G401.6 (cell line): ENCODE data around the gene RBPJL.

Experiments used
- FAIRE-seq: peaks from 2 replicates; lab custom pipeline; 2012; peaks lifted over from hg19 to GRCh38; lab: Jason Lieb, UNC

The RBPJL gene

DNA sequence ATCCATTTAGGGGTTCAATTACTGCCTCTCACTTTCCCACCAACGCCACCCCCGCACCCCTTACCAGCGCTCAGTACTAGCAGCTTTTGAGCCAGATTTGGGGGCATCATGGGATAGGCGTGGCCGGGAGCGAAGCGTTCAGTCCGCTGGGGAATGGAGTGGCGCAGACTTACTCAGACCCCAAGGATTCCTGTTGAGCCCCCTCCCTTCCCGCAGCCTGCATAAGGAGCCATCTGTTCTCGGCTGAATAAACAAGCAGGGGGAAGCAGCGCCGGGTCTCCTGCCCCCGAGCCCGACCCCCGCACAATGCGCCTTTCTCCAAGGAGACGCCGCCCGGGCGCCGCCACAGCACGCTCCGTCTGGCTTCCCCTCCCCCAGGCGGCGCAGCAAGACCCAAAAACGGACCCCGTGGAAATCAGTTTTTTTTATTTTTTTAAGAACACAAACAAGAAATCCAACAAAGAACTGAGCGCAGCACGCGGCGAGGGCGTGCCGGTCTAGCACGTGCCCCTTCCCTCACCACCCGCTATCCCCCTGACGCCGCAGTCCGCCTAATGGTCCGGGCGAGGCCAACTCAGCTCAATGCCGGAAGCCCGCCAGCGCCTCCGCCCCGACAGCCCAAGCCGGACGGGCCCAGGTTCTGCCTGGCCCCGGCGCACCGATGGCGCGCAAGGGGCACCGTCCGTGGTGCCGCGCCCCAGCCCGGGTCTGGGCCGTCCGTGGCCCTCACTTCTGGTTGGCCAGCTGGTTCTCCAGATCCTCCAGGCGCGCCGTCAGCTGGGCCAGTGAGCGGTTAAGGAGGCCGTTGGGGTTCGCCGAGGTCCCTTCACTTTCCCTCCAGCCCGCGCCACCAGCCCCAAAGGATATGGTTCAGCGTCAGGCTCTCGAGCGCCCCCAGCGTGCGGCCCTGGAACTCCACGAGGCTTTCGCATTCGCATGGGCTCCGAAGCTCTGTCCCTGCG, 13.3 kb upstream of the RBPJL start:
- FAIRE-seq, result no peak

- no peak for FAIRE-seq
Observed at GRCh38 chr20:45294003-45294368, 12.7 kb upstream of the RBPJL start.

GRCh38 chr20:45294659-45295058, 12.0 kb upstream of the RBPJL start:
- no peak for FAIRE-seq

- no peak for FAIRE-seq
Observed at GRCh38 chr20:45297786-45298497, 8.7 kb upstream of the RBPJL start.

- no peak for FAIRE-seq
Observed at GRCh38 chr20:45299786-45300185, 6.9 kb upstream of the RBPJL start.

DNA sequence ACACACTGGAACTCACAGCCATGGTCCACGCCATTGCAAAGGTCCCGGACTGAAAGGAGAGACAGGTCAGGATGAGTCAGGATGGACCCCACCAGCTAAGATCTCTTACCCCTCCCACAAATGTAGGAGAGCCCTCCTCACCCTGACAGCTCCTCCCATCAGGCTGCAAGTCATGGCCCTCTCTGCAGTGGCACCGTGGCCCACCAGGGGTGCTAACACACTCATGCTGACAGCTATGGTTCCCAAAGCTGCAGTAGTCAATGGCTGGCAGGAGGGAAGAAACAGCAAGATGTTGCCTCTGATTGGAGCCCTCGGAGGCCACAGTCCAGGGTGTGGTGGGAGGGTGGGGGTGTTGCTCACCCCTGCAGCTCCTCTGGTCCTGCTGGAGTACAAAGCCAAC, 5.7 kb upstream of the RBPJL start:
- FAIRE-seq, result no peak

DNA sequence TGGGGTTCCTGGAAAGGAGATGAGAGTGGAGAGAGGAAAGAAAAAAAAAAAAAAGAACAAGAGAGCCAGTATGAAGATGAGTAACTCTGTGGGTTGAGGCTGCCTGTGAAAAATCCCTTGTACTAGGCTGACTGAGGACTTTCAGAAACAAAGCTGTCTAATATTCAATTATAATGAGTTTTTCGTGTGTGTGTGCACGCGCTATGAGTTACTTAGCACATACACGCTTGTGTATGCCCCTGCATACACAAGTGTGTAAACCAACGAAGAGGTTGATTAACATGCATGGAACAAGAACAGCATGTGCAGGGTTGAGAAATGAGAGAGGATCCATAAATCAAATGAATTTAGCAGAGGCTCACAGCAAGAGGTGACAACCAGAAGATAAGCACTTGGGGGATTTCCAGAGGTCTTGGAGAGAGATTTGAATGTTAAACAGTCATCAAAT, 4.8 kb upstream of the RBPJL start:
- FAIRE-seq, result no peak

- FAIRE-seq, result no peak
Observed at GRCh38 chr20:45303586-45304463, 2.8 kb upstream of the RBPJL start.

DNA sequence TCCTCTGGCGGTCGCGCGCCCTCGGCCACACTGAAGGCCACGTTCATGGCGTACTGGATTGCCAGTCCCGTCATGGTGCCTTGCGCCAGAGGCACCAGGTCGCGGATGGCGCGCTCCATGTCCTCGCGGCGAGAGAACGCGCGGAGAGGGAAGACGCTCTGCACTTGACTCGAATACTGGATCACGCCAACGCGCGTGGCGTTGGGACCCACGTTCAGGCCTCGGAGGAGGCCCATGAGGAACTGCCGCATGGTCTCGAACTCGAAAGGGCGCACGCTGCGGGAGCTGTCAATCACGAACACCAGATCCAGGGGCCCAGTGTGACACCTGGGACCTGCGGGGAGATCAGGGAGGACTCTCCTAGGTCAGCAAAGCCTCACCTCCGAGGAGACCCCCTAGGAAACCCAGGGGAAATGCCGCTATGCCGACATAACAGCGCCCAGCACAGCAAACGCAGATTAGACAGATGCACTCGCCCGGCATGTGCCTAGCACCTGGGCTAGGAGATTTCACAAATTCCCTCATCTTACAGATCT, 2.1 kb upstream of the RBPJL start:
- no peak for FAIRE-seq

- no peak for FAIRE-seq
Observed at GRCh38 chr20:45305262-45305661, 1.4 kb upstream of the RBPJL start.

DNA sequence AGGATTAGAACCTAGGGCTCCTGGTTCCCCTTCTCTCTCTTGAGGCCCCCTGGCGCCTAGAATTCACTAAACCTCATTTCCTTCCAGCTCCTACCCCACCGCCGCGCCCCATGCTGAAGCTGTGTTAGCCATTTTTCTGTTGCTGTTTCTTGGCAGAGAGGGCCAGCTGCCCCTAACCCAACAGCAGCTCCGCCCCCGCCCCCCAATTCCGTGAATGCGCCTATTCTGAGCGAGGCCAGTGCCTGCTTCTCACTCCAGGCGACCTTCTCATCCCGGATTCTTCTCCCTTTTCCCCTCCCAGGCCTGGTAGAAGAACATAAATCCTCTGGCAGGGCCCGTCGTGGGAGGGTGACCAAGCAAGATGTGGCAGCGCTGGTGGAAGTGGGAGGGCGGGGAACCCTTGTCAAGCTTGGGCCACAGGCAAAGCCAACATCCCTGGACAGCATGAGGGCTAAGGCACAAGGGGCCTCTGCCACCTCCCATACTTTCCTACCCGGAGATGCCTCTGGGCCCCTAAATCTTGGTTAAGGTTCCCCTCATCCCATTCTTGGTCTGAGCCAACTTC, 518 bp downstream of the RBPJL start:
- no peak for FAIRE-seq

- FAIRE-seq, result no peak
Observed at GRCh38 chr20:45308117-45308778, 1.6 kb downstream of the RBPJL start, which contains the start of gene MATN4. MATN4 (minus strand) TSS chr20:45308299; CDS start chr20:45305582, 2,717 bp downstream.

GRCh38 chr20:45309075-45309474, 2.4 kb downstream of the RBPJL start:
- FAIRE-seq, result no peak

DNA sequence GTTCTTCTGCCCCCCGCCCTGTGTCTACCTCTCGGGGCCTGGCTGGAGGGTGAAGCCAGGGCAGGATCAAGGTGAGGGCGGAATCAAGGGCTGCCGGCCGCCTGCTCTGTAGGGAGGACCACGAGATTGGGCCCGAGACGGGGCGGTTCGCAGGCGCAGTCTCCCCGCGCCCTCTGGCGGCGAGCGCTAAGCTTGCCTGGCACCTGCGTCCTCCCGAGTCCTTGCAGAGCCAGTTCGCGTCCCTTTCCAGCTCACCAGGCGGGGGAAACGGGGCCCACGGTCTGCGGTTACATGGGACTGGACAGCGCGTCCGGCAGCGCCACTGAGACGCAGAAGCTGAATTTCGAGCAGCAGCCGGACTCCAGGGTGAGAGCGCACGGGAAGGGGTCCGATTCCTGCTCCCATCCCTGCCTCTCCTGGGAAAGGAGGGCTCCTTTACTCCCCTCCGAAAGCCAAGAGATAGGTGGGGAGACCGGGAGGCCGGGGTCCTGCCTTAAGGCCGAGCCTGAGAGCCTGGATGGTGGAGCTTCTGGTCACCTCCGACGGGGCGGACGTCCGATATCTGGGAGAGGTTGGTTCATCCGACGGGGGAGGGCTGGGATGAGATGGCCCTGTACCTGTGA, 5.1 kb downstream of the RBPJL start:
- no peak for FAIRE-seq

- FAIRE-seq, result no peak
Observed at GRCh38 chr20:45312241-45312640, 5.6 kb downstream of the RBPJL start.

GRCh38 chr20:45313065-45313695, 6.5 kb downstream of the RBPJL start:
- FAIRE-seq, result no peak

DNA sequence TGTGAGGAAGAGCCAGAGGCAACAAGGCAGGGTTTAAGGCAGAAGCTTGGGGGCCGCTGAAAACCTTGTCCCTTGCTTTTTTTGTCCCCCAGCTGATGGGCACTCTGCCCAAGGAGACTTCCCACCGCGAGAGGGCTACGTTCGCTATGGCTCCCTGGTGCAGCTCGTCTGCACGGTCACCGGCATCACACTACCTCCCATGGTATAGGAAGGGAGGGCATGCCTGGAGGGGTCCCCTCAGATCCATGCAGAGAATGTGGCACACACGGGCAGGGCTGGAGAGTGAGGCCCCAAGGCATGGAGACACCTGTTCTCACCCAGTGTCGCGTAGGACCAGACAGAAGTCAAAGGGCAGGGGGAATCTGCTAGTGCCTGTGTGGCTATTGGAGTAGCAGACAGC, 7.3 kb downstream of the RBPJL start:
- no peak for FAIRE-seq

DNA sequence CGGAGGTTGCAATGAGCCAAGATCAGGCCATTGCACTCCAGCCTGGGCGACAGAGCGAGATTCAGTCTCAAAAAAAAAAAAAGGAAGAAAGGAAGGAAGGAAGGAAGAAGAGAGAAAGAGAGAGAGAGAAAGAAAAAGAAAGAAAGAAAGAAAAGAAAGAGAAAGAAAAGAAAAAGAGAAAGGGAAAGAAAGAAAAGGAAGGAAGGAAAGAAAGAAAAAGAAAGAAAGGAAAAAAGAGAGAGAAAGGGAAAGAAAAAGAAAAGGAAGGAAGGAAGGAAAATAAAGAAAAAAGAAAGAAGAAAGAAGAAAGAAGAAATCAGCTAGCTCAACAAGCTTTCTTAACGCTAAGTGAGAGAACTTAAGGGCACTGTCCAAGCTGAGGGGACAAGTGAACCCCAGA, 9.0 kb downstream of the RBPJL start:
- no peak for FAIRE-seq

- FAIRE-seq, result no peak
Observed at GRCh38 chr20:45316150-45317080, 9.8 kb downstream of the RBPJL start.
